ENCODE data around the gene SYK. TPM values are rescaled to one million over a fixed set of nuclear protein-coding genes. Genes with fewer than 3 reads are reported as not detected.

SYK gene
- total and polyA plus RNA-seq, 2 experiments from 2014 or later = 4.9 to 5.1 TPM

- DNase-seq (ENCODE audit: low spot score) = no peak
- H3K79me2 ChIP-seq = no peaks in the 10 kb centered on the region
- no peaks in the 10 kb centered on the region for H3K9me2 ChIP-seq (replicated peaks; ENCODE audit: insufficient read depth)
- H3K4me3 ChIP-seq = no peak overlapping the region
- TF ChIP-seq EZH2 (IDR thresholded peaks at IDR 0.05; ENCODE audit: borderline replicate concordance) (no peak), EZH2phosphoT487 (IDR thresholded peaks at IDR 0.05; ENCODE audit: low read depth, severe bottlenecking, unreplicated experiment) (no peak), CTCF (IDR thresholded peaks at IDR 0.05; ENCODE audit: poor library complexity) (no peak)
- peak overlapping the region; percentile 36 for H3K27ac ChIP-seq
- H3K9me3 ChIP-seq (ENCODE audit: low read depth) = no peaks in the 10 kb centered on the region
- no peaks in the 10 kb centered on the region for H3K27me3 ChIP-seq
- no peaks in the 10 kb centered on the region for H3K36me3 ChIP-seq (replicated peaks; ENCODE audit: insufficient read depth, low read depth)
- H3K4me2 ChIP-seq = no peak overlapping the region
- no peak overlapping the region for H2AFZ ChIP-seq
- H4K20me1 ChIP-seq (ENCODE audit: insufficient read depth, poor library complexity, severe bottlenecking) = no peaks in the 10 kb centered on the region
- 77% methylated on average over 7 of the region's 8 CpGs for WGBS (ENCODE audit: low lambda C conversion rate, missing lambda C conversion rate)
- H3K4me1 ChIP-seq (ENCODE audit: insufficient read depth) = peaks cover 10% of the 10 kb centered on the region
These were observed 89.9 kb downstream of the SYK start for GRCh38 chr9:90891308-90892040.

GRCh38 chr9:90892918-90893317 lies 91.3 kb downstream of the SYK start:
- H3K9me3 ChIP-seq (ENCODE audit: low read depth) = no peaks in the 10 kb centered on the region
- 79% methylated on average over 6 of the region's 6 CpGs for WGBS (ENCODE audit: low lambda C conversion rate, missing lambda C conversion rate)

GRCh38 chr9:90893706-90894105 lies 92.1 kb downstream of the SYK start:
- Histone ChIP-seq H3K4me2 (no peak overlapping the region), H3K9me3 (ENCODE audit: low read depth) (no peaks in the 10 kb centered on the region), H3K36me3 (replicated peaks; ENCODE audit: insufficient read depth, low read depth) (no peaks in the 10 kb centered on the region), H3K79me2 (no peaks in the 10 kb centered on the region), H2AFZ (no peak overlapping the region), H3K27me3 (no peaks in the 10 kb centered on the region), H3K27ac (no peak overlapping the region), H3K4me3 (no peak overlapping the region), H4K20me1 (ENCODE audit: insufficient read depth, poor library complexity, severe bottlenecking) (no peaks in the 10 kb centered on the region), H3K4me1 (ENCODE audit: insufficient read depth) (peaks cover 10% of the 10 kb centered on the region), H3K9me2 (replicated peaks; ENCODE audit: insufficient read depth) (no peaks in the 10 kb centered on the region)
- WGBS (ENCODE audit: low lambda C conversion rate, missing lambda C conversion rate) = 91% methylated on average over 4 of the region's 4 CpGs
- no peak for DNase-seq (ENCODE audit: low spot score)
- no peak for TF ChIP-seq EZH2 (IDR thresholded peaks at IDR 0.05; ENCODE audit: borderline replicate concordance)
- no peak for TF ChIP-seq EZH2phosphoT487 (IDR thresholded peaks at IDR 0.05; ENCODE audit: low read depth, severe bottlenecking, unreplicated experiment)
- no peak for TF ChIP-seq CTCF (IDR thresholded peaks at IDR 0.05; ENCODE audit: poor library complexity)

More at GRCh38 chr9:90892918-90893317, 91.3 kb downstream of the SYK start:
- Histone ChIP-seq H3K4me3 (no peak overlapping the region), H3K79me2 (no peaks in the 10 kb centered on the region), H3K36me3 (replicated peaks; ENCODE audit: insufficient read depth, low read depth) (no peaks in the 10 kb centered on the region), H2AFZ (no peak overlapping the region), H3K9me2 (replicated peaks; ENCODE audit: insufficient read depth) (no peaks in the 10 kb centered on the region), H3K4me1 (ENCODE audit: insufficient read depth) (peaks cover 10% of the 10 kb centered on the region), H4K20me1 (ENCODE audit: insufficient read depth, poor library complexity, severe bottlenecking) (no peaks in the 10 kb centered on the region), H3K27ac (no peak overlapping the region), H3K4me2 (no peak overlapping the region), H3K27me3 (no peaks in the 10 kb centered on the region)
- TF ChIP-seq CTCF (IDR thresholded peaks at IDR 0.05; ENCODE audit: poor library complexity) (no peak), EZH2phosphoT487 (IDR thresholded peaks at IDR 0.05; ENCODE audit: low read depth, severe bottlenecking, unreplicated experiment) (no peak), EZH2 (IDR thresholded peaks at IDR 0.05; ENCODE audit: borderline replicate concordance) (no peak)
- no peak for DNase-seq (ENCODE audit: low spot score)
